ENCODE data around the gene DNAH2. TPM values are rescaled to one million over a fixed set of nuclear protein-coding genes. Genes with fewer than 3 reads are reported as not detected.

The DNAH2 gene
- total and polyA plus RNA-seq, 2 of the 4 experiments (the other 2 are of a cell fraction): under 0.01 to 0.02 TPM

DNA sequence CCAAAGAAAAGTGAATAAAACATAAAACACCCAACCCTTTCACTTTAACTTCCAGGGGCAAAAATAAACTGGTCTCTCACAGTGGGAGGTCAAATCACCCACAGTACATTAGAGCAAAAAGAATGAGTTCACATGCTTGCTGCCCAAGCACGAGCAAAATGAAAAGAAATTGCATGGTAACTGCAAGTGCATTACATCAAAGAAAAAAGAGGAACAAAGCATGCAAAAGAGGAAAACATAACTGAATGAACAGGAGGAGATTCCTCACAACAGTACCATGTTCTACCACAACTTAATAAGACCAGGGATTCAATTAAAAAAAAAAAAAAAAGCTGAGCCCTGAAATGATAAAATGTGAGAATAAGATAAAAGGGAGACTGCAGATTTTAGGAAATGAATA, 12.3 kb downstream of the DNAH2 start:
- Histone ChIP-seq H3K4ac (ENCODE audit: low read depth, low read length) (no peak overlapping the region), H4K20me1 (ENCODE audit: insufficient read depth, low read length) (no peaks in the 10 kb centered on the region), H3K9ac (ENCODE audit: low read depth, low read length) (no peak overlapping the region), H3K4me2 (ENCODE audit: low read depth, low read length) (no peak overlapping the region), H3K27ac (ENCODE audit: insufficient read depth, low read length) (no peak overlapping the region), H2BK120ac (ENCODE audit: low read depth, low read length) (no peak overlapping the region), H3K27me3 (ENCODE audit: control insufficient read depth, insufficient read depth, low read length) (peaks cover 31% of the 10 kb centered on the region), H3K9me3 (ENCODE audit: control insufficient read depth, insufficient read depth, low read length) (no peaks in the 10 kb centered on the region), H3K9me1 (ENCODE audit: insufficient read depth, low read length) (no peaks in the 10 kb centered on the region), H2AK5ac (ENCODE audit: low read depth, low read length) (no peak overlapping the region), H4K5ac (ENCODE audit: low read depth, low read length) (no peak overlapping the region), H2AFZ (replicated peaks; ENCODE audit: low read length, poor library complexity) (no peak overlapping the region), H3K23ac (ENCODE audit: low read depth, low read length) (no peak overlapping the region), H3K4me3 (ENCODE audit: insufficient read depth, low read depth, low read length) (no peak overlapping the region), H2AK9ac (replicated peaks; ENCODE audit: low read depth, low read length, poor library complexity) (no peak overlapping the region), H3K4me1 (ENCODE audit: control insufficient read depth, insufficient read depth, low read length) (no peaks in the 10 kb centered on the region), H3K18ac (ENCODE audit: low read depth, low read length) (no peak overlapping the region), H3K56ac (ENCODE audit: extremely low read depth, insufficient read depth, low read length) (no peak overlapping the region), H2BK20ac (ENCODE audit: low read depth, low read length) (no peak overlapping the region), H4K91ac (ENCODE audit: insufficient read depth, low read depth, low read length) (no peak overlapping the region), H2BK15ac (ENCODE audit: low read depth, low read length) (no peak overlapping the region), H3K14ac (replicated peaks; ENCODE audit: low read depth, low read length) (no peak overlapping the region), H4K8ac (ENCODE audit: low read depth in 2 of 2, low read length in 2 of 2) (no peak overlapping the region), H3K79me1 (ENCODE audit: low read depth in 1 of 2, low read length in 2 of 2) (no peaks in the 10 kb centered on the region), H2BK5ac (ENCODE audit: low read depth, low read length, poor library complexity, severe bottlenecking) (no peak overlapping the region), H3K36me3 (ENCODE audit: control insufficient read depth, insufficient read depth, low read length) (no peaks in the 10 kb centered on the region)
- dilution Hi-C loops (cut with HindIII; ENCODE audit: low sequenced_read_pairs, unreplicated experiment) (no loop called here), intact Hi-C loops (cut with micrococcal nuclease) (no loop called here), in situ Hi-C loops (cut with MboI; ENCODE audit: low sequenced_read_pairs) (loop anchor here (25.0 kb wide), 1 partner anchor 257 kb away; no protein-coding TSS in a partner anchor)
- WGBS, 2 experiments (ENCODE audit: extremely low coverage in 2 of 2, insufficient read length in 1 of 2): no CpG with 5 or more reads among the region's 1 CpG
- ATAC-seq (ENCODE audit: low read depth) (no peak), DNase-seq (no peak)
- ChIA-PET POLR2A (ENCODE audit: unreplicated experiment) (no interaction called here), CTCF (interaction anchor here (0.6 to 1.1 kb wide), 2 partner anchors 257 to 311 kb away, joined by 3 to 4 read pairs; no protein-coding TSS in a partner anchor)
- BruUV-seq (replicated peaks): no TSS peak
- TF ChIP-seq RCOR1 (IDR thresholded peaks at IDR 0.05; ENCODE audit: insufficient replicate concordance, low read length) (no peak), RFX5 (IDR thresholded peaks at IDR 0.05; ENCODE audit: low read depth, low read length) (no peak), NFE2L2 (IDR thresholded peaks at IDR 0.05; ENCODE audit: low read depth, low read length) (no peak), BHLHE40 (IDR thresholded peaks at IDR 0.05; ENCODE audit: low read depth, low read length) (no peak), MAZ (IDR thresholded peaks at IDR 0.05; ENCODE audit: borderline replicate concordance, low read depth, low read length) (no peak), CHD1 (IDR thresholded peaks at IDR 0.05; ENCODE audit: low read depth, low read length) (no peak), MAFK (IDR thresholded peaks at IDR 0.05; ENCODE audit: low read depth, low read length) (no peak), POLR2A (IDR thresholded peaks at IDR 0.05; ENCODE audit: low read depth, low read length) (no peak)
- TF ChIP-seq, protein P1, sequence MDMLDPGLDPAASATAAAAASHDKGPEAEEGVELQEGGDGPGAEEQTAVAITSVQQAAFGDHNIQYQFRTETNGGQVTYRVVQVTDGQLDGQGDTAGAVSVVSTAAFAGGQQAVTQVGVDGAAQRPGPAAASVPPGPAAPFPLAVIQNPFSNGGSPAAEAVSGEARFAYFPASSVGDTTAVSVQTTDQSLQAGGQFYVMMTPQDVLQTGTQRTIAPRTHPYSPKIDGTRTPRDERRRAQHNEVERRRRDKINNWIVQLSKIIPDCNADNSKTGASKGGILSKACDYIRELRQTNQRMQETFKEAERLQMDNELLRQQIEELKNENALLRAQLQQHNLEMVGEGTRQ (IDR thresholded peaks at IDR 0.05; ENCODE audit: low read depth, low read length): no peak
